Vagina (tissue), 2 donors: ENCODE measurements around the gene SGCA. TPM values are rescaled to one million over a fixed set of nuclear protein-coding genes. Genes with fewer than 3 reads are reported as not detected.
A peak's percentile ranks its signal among the peaks of the same experiment; 100 is the strongest.

Source experiments
- DNase-seq, 2 donors: peaks; one replicate each; pipeline ENCODE4 v3.0.0-alpha.2; 2017; ENCODE audit errors: extremely low spot score in 2 of 2
- H3K27ac ChIP-seq: fragments of 200-600 bp; sonication (generic); one replicate; pipeline ENCODE4 v1.5.1; 2019
- H3K27me3 ChIP-seq: fragments of 200-600 bp; sonication (generic); one replicate; pipeline ENCODE4 v1.5.1; 2019
- H3K36me3 ChIP-seq, 2 donors: fragments of 200-600 bp; sonication (generic); one replicate each; pipeline ENCODE4 v1.5.1; 2017 to 2019
- H3K4me1 ChIP-seq: fragments of 200-600 bp; sonication (generic); one replicate; pipeline ENCODE4 v1.5.1; 2019
- H3K4me3 ChIP-seq, 2 donors: fragments of 200-600 bp; sonication (generic); 1 replicate in 1 of 2; 2 replicates in 1 of 2; pipeline ENCODE4 v1.5.1; 2016 to 2019
- H3K9me3 ChIP-seq: fragments of 200-600 bp; sonication (generic); one replicate; pipeline ENCODE4 v1.5.1; 2019
- POLR2A ChIP-seq, 2 donors: fragments of 450-650 bp; IDR thresholded peaks; one replicate each; pipeline ENCODE4 v1.6.1; 2017; ENCODE audit warnings: antibody characterized with exemption in 2 of 2, mild to moderate bottlenecking in 2 of 2, moderate library complexity in 2 of 2
- POLR2AphosphoS5 ChIP-seq, 2 donors: sonication (generic); formaldehyde crosslinking; IDR thresholded peaks; one replicate each; pipeline ENCODE4 v1.9.0; 2017; ENCODE audit warnings: antibody characterized with exemption in 2 of 2, mild to moderate bottlenecking in 2 of 2, low read depth in 1 of 2; ENCODE audit not compliant: insufficient read depth in 1 of 2
- intact Hi-C: fragments of 100-400 bp; cut with DNase I; formaldehyde crosslinking; loops from one replicate; pipeline ENCODE4 v1.15.1; 2023
- total RNA-seq: library from RNA; depleted of rRNA; stranded (reverse); fragments of >200 nt; gene quantifications from one replicate; pipeline ENCODE4 v1.2.3, GENCODE V29; 2016
- TF ChIP-seq, protein P1 (sequence below), 3 experiments: fragments of 450-650 bp in 2 of 3; fragments of 200-600 bp in 1 of 3; sonication (generic) in 1 of 3; IDR thresholded peaks; one replicate each; pipeline ENCODE4 v1.5.1; 2017 to 2019; ENCODE audit warnings: antibody characterized with exemption in 3 of 3, mild to moderate bottlenecking in 2 of 3, moderate library complexity in 2 of 3

Gene SGCA
- total RNA-seq, 1 donor from 2014 or later: 2.2 TPM

GRCh38 chr17:50220811-50221210 is 55.0 kb downstream of the SGCA start:
- H3K9me3 ChIP-seq: no peaks in the 10 kb centered on the region
- H3K27ac ChIP-seq: peak overlapping the region; percentile 97
- DNase-seq: no peak
- no peaks in the 10 kb centered on the region for H3K36me3 ChIP-seq
- no peak overlapping the region for H3K4me3 ChIP-seq
- intact Hi-C loops: loop anchor here (5.0 kb wide), 1 partner anchor 46 kb away; no protein-coding TSS in a partner anchor
- H3K27me3 ChIP-seq: no peaks in the 10 kb centered on the region
- H3K4me1 ChIP-seq: peaks cover 61% of the 10 kb centered on the region
- no peak for TF ChIP-seq POLR2AphosphoS5 (IDR thresholded peaks at IDR 0.05; ENCODE audit: insufficient read depth in 1 of 2, low read depth in 1 of 2)

- peak overlapping the region; percentile 97 for H3K27ac ChIP-seq
- intact Hi-C loops: loop anchor here (5.0 kb wide), 1 partner anchor 46 kb away; no protein-coding TSS in a partner anchor
- H3K4me3 ChIP-seq: no peak overlapping the region
- no peak for DNase-seq
- H3K4me1 ChIP-seq: peaks cover 61% of the 10 kb centered on the region
- TF ChIP-seq POLR2A (IDR thresholded peaks at IDR 0.05) (no peak), POLR2AphosphoS5 (IDR thresholded peaks at IDR 0.05; ENCODE audit: insufficient read depth in 1 of 2, low read depth in 1 of 2) (no peak)
- TF ChIP-seq, protein P1, sequence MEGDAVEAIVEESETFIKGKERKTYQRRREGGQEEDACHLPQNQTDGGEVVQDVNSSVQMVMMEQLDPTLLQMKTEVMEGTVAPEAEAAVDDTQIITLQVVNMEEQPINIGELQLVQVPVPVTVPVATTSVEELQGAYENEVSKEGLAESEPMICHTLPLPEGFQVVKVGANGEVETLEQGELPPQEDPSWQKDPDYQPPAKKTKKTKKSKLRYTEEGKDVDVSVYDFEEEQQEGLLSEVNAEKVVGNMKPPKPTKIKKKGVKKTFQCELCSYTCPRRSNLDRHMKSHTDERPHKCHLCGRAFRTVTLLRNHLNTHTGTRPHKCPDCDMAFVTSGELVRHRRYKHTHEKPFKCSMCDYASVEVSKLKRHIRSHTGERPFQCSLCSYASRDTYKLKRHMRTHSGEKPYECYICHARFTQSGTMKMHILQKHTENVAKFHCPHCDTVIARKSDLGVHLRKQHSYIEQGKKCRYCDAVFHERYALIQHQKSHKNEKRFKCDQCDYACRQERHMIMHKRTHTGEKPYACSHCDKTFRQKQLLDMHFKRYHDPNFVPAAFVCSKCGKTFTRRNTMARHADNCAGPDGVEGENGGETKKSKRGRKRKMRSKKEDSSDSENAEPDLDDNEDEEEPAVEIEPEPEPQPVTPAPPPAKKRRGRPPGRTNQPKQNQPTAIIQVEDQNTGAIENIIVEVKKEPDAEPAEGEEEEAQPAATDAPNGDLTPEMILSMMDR (IDR thresholded peaks at IDR 0.05): no peak
- no peaks in the 10 kb centered on the region for H3K36me3 ChIP-seq
- no peaks in the 10 kb centered on the region for H3K9me3 ChIP-seq
- H3K27me3 ChIP-seq: no peaks in the 10 kb centered on the region
Measured at GRCh38 chr17:50221266-50221863, 55.6 kb downstream of the SGCA start.

DNA sequence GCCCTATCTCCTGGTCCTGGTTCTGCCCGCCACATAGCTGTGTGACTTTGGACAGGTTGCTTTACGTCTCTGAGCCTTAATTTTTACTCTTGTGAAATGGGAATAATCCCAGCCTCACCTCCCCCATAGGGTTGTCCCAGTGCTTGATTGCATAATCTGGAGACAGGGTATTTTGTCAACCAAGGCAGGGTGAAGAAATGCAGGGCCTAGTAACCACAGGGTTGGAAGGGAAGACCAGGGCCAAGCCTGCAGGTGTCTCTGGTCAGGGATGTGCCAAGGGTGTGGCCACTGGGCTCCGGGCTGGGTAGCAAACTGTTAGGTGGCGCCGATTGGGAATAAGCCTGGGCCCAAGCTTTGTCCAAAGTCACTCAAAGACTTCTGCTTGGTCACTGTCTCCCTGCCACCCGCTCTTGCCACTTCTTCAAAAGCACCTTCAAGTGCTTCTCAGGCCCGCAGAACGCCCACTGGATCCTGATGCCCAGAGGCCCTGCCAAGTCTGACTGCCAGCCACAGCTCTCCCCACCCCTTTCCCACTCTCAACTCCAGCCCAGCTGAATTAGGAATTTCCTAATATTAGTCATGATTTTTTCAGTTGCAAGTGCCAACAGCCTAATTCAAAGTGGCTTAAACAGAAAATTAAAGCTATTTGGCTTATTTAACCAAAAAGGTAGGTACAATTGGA is 56.2 kb downstream of the SGCA start:
- intact Hi-C loops: loop anchor here (5.0 kb wide), 1 partner anchor 45 kb away; no protein-coding TSS in a partner anchor
- no peaks in the 10 kb centered on the region for H3K27me3 ChIP-seq
- H3K27ac ChIP-seq: peak overlapping the region; percentile 97
- H3K9me3 ChIP-seq: no peaks in the 10 kb centered on the region
- H3K36me3 ChIP-seq: no peaks in the 10 kb centered on the region
- H3K4me1 ChIP-seq: peaks cover 61% of the 10 kb centered on the region
- peak in 1 of 2 donors; percentile 66 for TF ChIP-seq POLR2AphosphoS5 (IDR thresholded peaks at IDR 0.05; ENCODE audit: insufficient read depth in 1 of 2, low read depth in 1 of 2)
- TF ChIP-seq POLR2A (IDR thresholded peaks at IDR 0.05): no peak
- no peak overlapping the region for H3K4me3 ChIP-seq
- peak in 1 of 2 donors; percentile 88 for DNase-seq

- TF ChIP-seq POLR2A (IDR thresholded peaks at IDR 0.05): no peak
- TF ChIP-seq, protein P1 (IDR thresholded peaks at IDR 0.05): no peak
- TF ChIP-seq POLR2AphosphoS5 (IDR thresholded peaks at IDR 0.05; ENCODE audit: insufficient read depth in 1 of 2, low read depth in 1 of 2): no peak
- DNase-seq: no peak
- intact Hi-C loops: loop anchor here (5.0 kb wide), 1 partner anchor 44 kb away; no protein-coding TSS in a partner anchor
- H3K9me3 ChIP-seq: no peaks in the 10 kb centered on the region
- no peak overlapping the region for H3K4me3 ChIP-seq
- no peaks in the 10 kb centered on the region for H3K36me3 ChIP-seq
- peaks cover 56% of the 10 kb centered on the region for H3K4me1 ChIP-seq
- peak overlapping the region; percentile 97 for H3K27ac ChIP-seq
- H3K27me3 ChIP-seq: no peaks in the 10 kb centered on the region
Measured at GRCh38 chr17:50222922-50223321, 57.1 kb downstream of the SGCA start.

Other genes starting within 250 kb of the SGCA start
- gene DLX4, start 196.8 kb upstream of the SGCA start, total RNA-seq: 1.2 TPM
- 1.7 TPM for gene DLX3, start 170.8 kb upstream of the SGCA start, total RNA-seq
- gene ITGA3, start 109.9 kb upstream of the SGCA start, total RNA-seq: 50.8 TPM
- gene PDK2, start 70.7 kb upstream of the SGCA start, total RNA-seq: 44.4 TPM
- gene SAMD14, start 35.8 kb upstream of the SGCA start, total RNA-seq: 4.4 TPM
- gene PPP1R9B, start 15.3 kb upstream of the SGCA start, total RNA-seq: 37.6 TPM
- 171 TPM for gene COL1A1, start 35.6 kb downstream of the SGCA start, total RNA-seq
- gene TMEM92, start 108.5 kb downstream of the SGCA start, total RNA-seq: 0.74 TPM
- 30.4 TPM for gene XYLT2, start 180.1 kb downstream of the SGCA start, total RNA-seq
- 41.7 TPM for gene MRPL27, start 207.2 kb downstream of the SGCA start, total RNA-seq
- gene EME1, start 207.2 kb downstream of the SGCA start, total RNA-seq: 2.9 TPM
- gene LRRC59, start 231.5 kb downstream of the SGCA start, total RNA-seq: 49.6 TPM